Panc1 (cell line): ENCODE data around the gene ZNRF3. TPM values are rescaled to one million over a fixed set of nuclear protein-coding genes. Genes with fewer than 3 reads are reported as not detected.

Experiments
- ATAC-seq: fragments of 200-7000 bp; cut with Tn5 transposase; 2 replicates; pipeline ENCODE4 v1.9.1; 2020; ENCODE audit warnings: mild to moderate bottlenecking, moderate library complexity
- BruUV-seq: library from RNA; stranded (reverse); fragments of 400-500 nt; replicated peaks from 2 replicates; lab custom pipeline; 2021; lab: Mats Ljungman, UMichigan
- CTCF ChIA-PET: fragments of 300-600 bp; sonication (Branson Sonifier 250); formaldehyde crosslinking; loops from one replicate; lab custom pipeline; 2022; ENCODE audit warnings: antibody characterized with exemption; lab: Charles Lee
- POLR2A ChIA-PET: fragments of 300-600 bp; sonication (Branson Sonifier 250); formaldehyde crosslinking; loops from one replicate; lab custom pipeline; 2022; ENCODE audit warnings: antibody characterized with exemption; lab: Charles Lee
- DNase-seq: peaks from one replicate; pipeline ENCODE4 v3.0.0-alpha.2; 2010; ENCODE audit warnings: low read depth, low spot score
- H3K27ac ChIP-seq: 2 replicates; pipeline ENCODE4 v1.5.1; 2011; ENCODE audit warnings: mild to moderate bottlenecking, low read length, inconsistent platforms
- H3K27me3 ChIP-seq: fragments of 200-500 bp; sonication (Bioruptor generic); 2 replicates; pipeline ENCODE4 v1.6.0; 2014; ENCODE audit warnings: low read length, inconsistent platforms; ENCODE audit not compliant: control insufficient read depth, insufficient read depth
- H3K36me3 ChIP-seq: fragments of 200-500 bp; sonication (Bioruptor generic); 2 replicates; pipeline ENCODE4 v1.5.1; 2014; ENCODE audit warnings: inconsistent platforms, mild to moderate bottlenecking, low read length, moderate library complexity; ENCODE audit not compliant: control insufficient read depth, insufficient read depth
- H3K4me1 ChIP-seq: 2 replicates; pipeline ENCODE4 v1.5.1; 2011; ENCODE audit warnings: inconsistent platforms, mild to moderate bottlenecking, low read length, moderate library complexity; ENCODE audit not compliant: control insufficient read depth, insufficient read depth
- H3K4me3 ChIP-seq, 2 experiments: 2 replicates each; pipeline ENCODE4 v1.5.1; 2011 to 2012; ENCODE audit warnings: low read depth in 2 of 2, low read length in 2 of 2, mild to moderate bottlenecking in 2 of 2, inconsistent platforms in 1 of 2, moderate library complexity in 1 of 2
- H3K9me3 ChIP-seq: fragments of 200-500 bp; sonication (Bioruptor generic); 2 replicates; pipeline ENCODE4 v1.5.1; 2014; ENCODE audit warnings: low read depth, mild to moderate bottlenecking, inconsistent platforms, low read length, moderate library complexity; ENCODE audit not compliant: control insufficient read depth, insufficient read depth
- POLR2AphosphoS5 ChIP-seq: IDR thresholded peaks from 2 replicates; pipeline ENCODE4 v1.6.1; 2012; ENCODE audit warnings: mild to moderate bottlenecking, low read depth, low read length, moderate library complexity
- REST ChIP-seq, 2 experiments: IDR thresholded peaks; 2 replicates each; pipeline ENCODE4 v1.6.1; 2011 to 2012; ENCODE audit warnings: low read depth in 2 of 2, control low read depth in 1 of 2, low read length in 1 of 2, mild to moderate bottlenecking in 1 of 2, moderate library complexity in 1 of 2; ENCODE audit not compliant: insufficient read depth in 1 of 2
- SIN3A ChIP-seq: IDR thresholded peaks from 2 replicates; pipeline ENCODE4 v1.6.1; 2012; ENCODE audit warnings: low read depth, mild to moderate bottlenecking, low read length, moderate library complexity, borderline replicate concordance; ENCODE audit not compliant: insufficient read depth
- TCF7L2 ChIP-seq: IDR thresholded peaks from 2 replicates; pipeline ENCODE4 v1.6.1; 2011; ENCODE audit warnings: mild to moderate bottlenecking, low read depth, low read length, inconsistent platforms
- in situ Hi-C: cut with HindIII; loops from 2 replicates; pipeline ENCODE4 v1.10.0; 2016; ENCODE audit warnings: low sequenced_read_pairs, low pct_unique_long_range_greater_than_20kb
- intact Hi-C: fragments of 100-400 bp; cut with micrococcal nuclease; formaldehyde crosslinking; loops from one replicate; pipeline ENCODE4 v1.10.0; 2022; ENCODE audit not compliant: unreplicated experiment
- total RNA-seq: library from RNA; stranded (reverse); gene quantifications from one replicate; pipeline ENCODE4 v1.2.1, GENCODE V29; 2021; ENCODE audit not compliant: unreplicated experiment
- TF ChIP-seq, protein P1 (sequence below): fragments of 450-650 bp; IDR thresholded peaks from 2 replicates; pipeline ENCODE4 v1.5.1; 2017; ENCODE audit warnings: mild to moderate bottlenecking

The ZNRF3 gene
- total RNA-seq, 1 experiment from 2014 or later = 7.3 TPM

DNA sequence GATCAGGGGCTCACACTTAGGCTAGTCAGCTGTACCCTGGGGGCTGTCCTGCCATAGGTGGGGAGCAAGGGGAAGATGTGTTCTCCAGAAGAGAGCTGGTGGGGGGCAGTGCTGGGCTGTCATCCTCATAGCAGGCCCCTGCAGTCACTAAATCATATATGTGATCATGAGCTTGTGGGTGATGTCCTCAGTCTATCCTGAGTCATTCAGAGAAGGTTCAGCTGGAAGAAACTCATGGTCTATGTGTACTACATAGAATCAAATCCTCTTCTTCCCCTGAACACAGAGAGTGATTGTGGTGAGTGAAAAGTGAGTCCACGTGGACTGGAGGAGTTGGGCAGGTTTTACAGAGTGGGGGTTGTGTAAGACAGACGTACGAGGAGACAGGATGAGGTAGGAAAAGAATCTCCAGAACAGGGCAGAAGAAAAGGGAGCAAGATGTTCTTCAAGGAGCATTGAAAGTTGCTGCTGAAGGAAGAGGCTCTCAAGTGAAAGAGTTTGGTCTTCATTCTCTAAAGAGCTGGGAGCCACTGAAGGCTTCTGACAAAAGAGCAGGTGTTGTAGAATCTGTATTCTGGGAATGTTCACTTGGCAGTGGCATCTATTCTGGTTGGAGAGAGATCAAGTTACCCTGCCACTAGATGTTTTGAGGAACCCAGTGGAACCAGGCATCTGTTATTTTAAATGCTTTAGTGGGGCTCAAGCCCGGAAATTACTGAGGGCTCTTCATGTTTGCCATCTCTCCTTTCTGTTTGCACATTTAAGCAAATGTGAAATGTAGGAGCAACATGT is 109.4 kb downstream of the ZNRF3 start:
- in situ Hi-C loops (no loop called here), intact Hi-C loops (no loop called here)
- H3K9me3 ChIP-seq = no peaks in the 10 kb centered on the region
- H3K27me3 ChIP-seq = no peaks in the 10 kb centered on the region
- TF ChIP-seq SIN3A = no peak
- TF ChIP-seq TCF7L2 = no peak
- no peak for TF ChIP-seq REST (IDR thresholded peaks at IDR 0.05; ENCODE audit: insufficient read depth in 1 of 2, low read depth in 2 of 2, low read length in 1 of 2)
- TF ChIP-seq, protein P1, sequence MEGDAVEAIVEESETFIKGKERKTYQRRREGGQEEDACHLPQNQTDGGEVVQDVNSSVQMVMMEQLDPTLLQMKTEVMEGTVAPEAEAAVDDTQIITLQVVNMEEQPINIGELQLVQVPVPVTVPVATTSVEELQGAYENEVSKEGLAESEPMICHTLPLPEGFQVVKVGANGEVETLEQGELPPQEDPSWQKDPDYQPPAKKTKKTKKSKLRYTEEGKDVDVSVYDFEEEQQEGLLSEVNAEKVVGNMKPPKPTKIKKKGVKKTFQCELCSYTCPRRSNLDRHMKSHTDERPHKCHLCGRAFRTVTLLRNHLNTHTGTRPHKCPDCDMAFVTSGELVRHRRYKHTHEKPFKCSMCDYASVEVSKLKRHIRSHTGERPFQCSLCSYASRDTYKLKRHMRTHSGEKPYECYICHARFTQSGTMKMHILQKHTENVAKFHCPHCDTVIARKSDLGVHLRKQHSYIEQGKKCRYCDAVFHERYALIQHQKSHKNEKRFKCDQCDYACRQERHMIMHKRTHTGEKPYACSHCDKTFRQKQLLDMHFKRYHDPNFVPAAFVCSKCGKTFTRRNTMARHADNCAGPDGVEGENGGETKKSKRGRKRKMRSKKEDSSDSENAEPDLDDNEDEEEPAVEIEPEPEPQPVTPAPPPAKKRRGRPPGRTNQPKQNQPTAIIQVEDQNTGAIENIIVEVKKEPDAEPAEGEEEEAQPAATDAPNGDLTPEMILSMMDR = no peak
- TF ChIP-seq POLR2AphosphoS5 = no peak
- no peak overlapping the region for H3K27ac ChIP-seq
- H3K36me3 ChIP-seq = no peaks in the 10 kb centered on the region
- BruUV-seq = no TSS peak
- H3K4me3 ChIP-seq = no peak overlapping the region
- H3K4me1 ChIP-seq = no peaks in the 10 kb centered on the region
- POLR2A ChIA-PET = no interaction called here
- CTCF ChIA-PET = no interaction called here
- no peak for DNase-seq
- no peak for ATAC-seq

GRCh38 chr22:28994522-28994921 is 111.2 kb downstream of the ZNRF3 start:
- no peaks in the 10 kb centered on the region for H3K27me3 ChIP-seq
- no peak overlapping the region for H3K4me3 ChIP-seq
- in situ Hi-C loops (no loop called here), intact Hi-C loops (no loop called here)
- no peak overlapping the region for H3K27ac ChIP-seq
- H3K9me3 ChIP-seq = no peaks in the 10 kb centered on the region
- no peaks in the 10 kb centered on the region for H3K4me1 ChIP-seq
- DNase-seq (no peak), ATAC-seq (no peak)
- BruUV-seq = no TSS peak
- POLR2A ChIA-PET = no interaction called here
- no peaks in the 10 kb centered on the region for H3K36me3 ChIP-seq
- CTCF ChIA-PET = no interaction called here
- TF ChIP-seq TCF7L2 (no peak), REST (IDR thresholded peaks at IDR 0.05; ENCODE audit: insufficient read depth in 1 of 2, low read depth in 2 of 2, low read length in 1 of 2) (no peak), SIN3A (no peak), POLR2AphosphoS5 (no peak)
- TF ChIP-seq, protein P1 = no peak
